Gastroesophageal sphincter (tissue), 4 donors: ENCODE measurements around the gene PTK6. TPM values are rescaled to one million over a fixed set of nuclear protein-coding genes. Genes with fewer than 3 reads are reported as not detected.

Experiments
- ATAC-seq: fragments of 150-250 bp; one replicate; pipeline ENCODE4 v1.9.1; 2016; ENCODE audit warnings: mild to moderate bottlenecking, moderate library complexity
- H3K27ac ChIP-seq, 4 donors: fragments of 200-600 bp; sonication (generic) in 3 of 4; 1 replicate in 3 of 4; 2 replicates in 1 of 4; pipeline ENCODE4 v1.5.1; 2016 to 2019
- H3K27me3 ChIP-seq: fragments of 200-600 bp; sonication (generic); one replicate; pipeline ENCODE4 v1.5.1; 2019
- H3K36me3 ChIP-seq, 2 donors: fragments of 200-600 bp; sonication (generic); one replicate each; pipeline ENCODE4 v1.5.1; 2019; ENCODE audit warnings: control low read depth in 1 of 2
- H3K4me1 ChIP-seq, 3 donors: fragments of 200-600 bp; sonication (generic); 1 replicate in 2 of 3; 2 replicates in 1 of 3; pipeline ENCODE4 v1.5.1; 2016 to 2019; ENCODE audit warnings: control low read depth in 2 of 3
- H3K4me3 ChIP-seq, 2 donors: fragments of 200-600 bp; sonication (generic); one replicate each; pipeline ENCODE4 v1.5.1; 2019; ENCODE audit warnings: mild to moderate bottlenecking in 1 of 2, moderate library complexity in 1 of 2
- H3K9me3 ChIP-seq, 3 donors: fragments of 200-600 bp; sonication (generic); one replicate each; pipeline ENCODE4 v1.5.1; 2017 to 2019; ENCODE audit warnings: control low read depth in 2 of 3
- CTCF ChIP-seq, 4 experiments: fragments of 200-600 bp in 2 of 4; fragments of 450-650 bp in 2 of 4; sonication (generic) in 1 of 4; IDR thresholded peaks; one replicate each; pipeline ENCODE4 v1.5.1; 2017 to 2019; ENCODE audit warnings: antibody characterized with exemption in 4 of 4, mild to moderate bottlenecking in 2 of 4, moderate library complexity in 2 of 4
- EP300 ChIP-seq: sonication (generic); formaldehyde crosslinking; IDR thresholded peaks from one replicate; pipeline ENCODE4 v1.6.1; 2017; ENCODE audit warnings: antibody characterized with exemption, mild to moderate bottlenecking
- POLR2A ChIP-seq, 2 donors: fragments of 450-650 bp; IDR thresholded peaks; one replicate each; pipeline ENCODE4 v1.6.1; 2017; ENCODE audit warnings: antibody characterized with exemption in 2 of 2, mild to moderate bottlenecking in 2 of 2, moderate library complexity in 1 of 2
- POLR2AphosphoS5 ChIP-seq: sonication (generic); formaldehyde crosslinking; IDR thresholded peaks from one replicate; pipeline ENCODE4 v1.6.1; 2017; ENCODE audit warnings: antibody characterized with exemption
- WGBS, 2 donors: methylation state at CpG; one replicate each; pipeline ENCODE4 v1.1.5; 2018; ENCODE audit warnings: low coverage in 1 of 2; 5-methylcytosine and 5-hydroxymethylcytosine counted together
- total RNA-seq, 4 donors: library from RNA; depleted of rRNA; stranded (reverse); fragments of >200 nt; gene quantifications; one replicate each; pipeline ENCODE4 v1.1.0, GENCODE V29; 2016

Gene PTK6
- total RNA-seq, 4 donors from 2014 or later = 0.13 to 2.1 (median 0.42) TPM; not detected in 1

- peaks cover 58% of the 10 kb centered on the region for H3K27me3 ChIP-seq
- peak; percentile 72 for ATAC-seq
- no peak for TF ChIP-seq CTCF (IDR thresholded peaks at IDR 0.05)
- TF ChIP-seq POLR2A (IDR thresholded peaks at IDR 0.05) = no peak
- no peak for TF ChIP-seq POLR2AphosphoS5
- TF ChIP-seq EP300 = no peak
- peak overlapping the region in 1 of 4 donors; percentile 63 for H3K27ac ChIP-seq
- WGBS, 2 donors = 13% methylated on average over 4 of the region's 37 CpGs; no CpG with 5 or more reads in 1 of the 2 donors
- H3K9me3 ChIP-seq = no peaks in the 10 kb centered on the region
- H3K4me1 ChIP-seq = peaks cover 0 to 23% (median 10%) of the 10 kb centered on the region in 3 donors
- H3K36me3 ChIP-seq = peaks cover 0 to 8% of the 10 kb centered on the region in 2 donors
- peak overlapping the region; percentile 26 to 61 for H3K4me3 ChIP-seq
Observed at GRCh38 chr20:63553251-63553932, 16.2 kb upstream of the PTK6 start.

GRCh38 chr20:63552481-63553249 lies 15.5 kb upstream of the PTK6 start:
- peaks cover 0 to under 1% of the 10 kb centered on the region in 2 donors for H3K36me3 ChIP-seq
- H3K27ac ChIP-seq = no peak overlapping the region
- ATAC-seq = no peak
- H3K4me3 ChIP-seq = no peak overlapping the region
- H3K4me1 ChIP-seq = peaks cover 0 to 23% (median 10%) of the 10 kb centered on the region in 3 donors
- no peak for TF ChIP-seq EP300
- TF ChIP-seq POLR2AphosphoS5 = no peak
- no peak for TF ChIP-seq POLR2A (IDR thresholded peaks at IDR 0.05)
- TF ChIP-seq CTCF (IDR thresholded peaks at IDR 0.05) = no peak
- no peaks in the 10 kb centered on the region for H3K9me3 ChIP-seq
- 10 to 55% methylated on average over 2 to 6 of the region's 15 CpGs for WGBS, 2 donors
- peaks cover 61% of the 10 kb centered on the region for H3K27me3 ChIP-seq

GRCh38 chr20:63551068-63551467 lies 13.9 kb upstream of the PTK6 start:
- no peak overlapping the region for H3K27ac ChIP-seq
- no peaks in the 10 kb centered on the region for H3K9me3 ChIP-seq
- no peaks in the 10 kb centered on the region for H3K36me3 ChIP-seq
- H3K4me3 ChIP-seq = no peak overlapping the region
- 28 to 31% methylated on average over 5 to 6 of the region's 9 CpGs for WGBS, 2 donors
- H3K27me3 ChIP-seq = peaks cover 77% of the 10 kb centered on the region
- peaks cover 0 to 23% (median 10%) of the 10 kb centered on the region in 3 donors for H3K4me1 ChIP-seq
- ATAC-seq = no peak
- no peak for TF ChIP-seq CTCF (IDR thresholded peaks at IDR 0.05)
- no peak for TF ChIP-seq POLR2A (IDR thresholded peaks at IDR 0.05)
- TF ChIP-seq POLR2AphosphoS5 = no peak
- no peak for TF ChIP-seq EP300

- Histone ChIP-seq H3K4me1 (peaks cover 0 to 23% (median 10%) of the 10 kb centered on the region in 3 donors), H3K4me3 (no peak overlapping the region), H3K27ac (no peak overlapping the region), H3K36me3 (no peaks in the 10 kb centered on the region), H3K27me3 (peaks cover 89% of the 10 kb centered on the region), H3K9me3 (no peaks in the 10 kb centered on the region)
- ATAC-seq = no peak
- WGBS, 2 donors = 90% methylated on average over 6 of the region's 18 CpGs; no CpG with 5 or more reads in 1 of the 2 donors
- no peak for TF ChIP-seq CTCF (IDR thresholded peaks at IDR 0.05)
- no peak for TF ChIP-seq POLR2AphosphoS5
- no peak for TF ChIP-seq POLR2A (IDR thresholded peaks at IDR 0.05)
- no peak for TF ChIP-seq EP300
Observed at GRCh38 chr20:63549679-63550282, 12.6 kb upstream of the PTK6 start.
